ENCODE data around the gene EHBP1.
"Not testable (repeated sequence)": the region's sequence is repeated elsewhere in the genome, so short reads cannot be mapped to it uniquely, and the experiment has no call there.

Gene EHBP1

DNA sequence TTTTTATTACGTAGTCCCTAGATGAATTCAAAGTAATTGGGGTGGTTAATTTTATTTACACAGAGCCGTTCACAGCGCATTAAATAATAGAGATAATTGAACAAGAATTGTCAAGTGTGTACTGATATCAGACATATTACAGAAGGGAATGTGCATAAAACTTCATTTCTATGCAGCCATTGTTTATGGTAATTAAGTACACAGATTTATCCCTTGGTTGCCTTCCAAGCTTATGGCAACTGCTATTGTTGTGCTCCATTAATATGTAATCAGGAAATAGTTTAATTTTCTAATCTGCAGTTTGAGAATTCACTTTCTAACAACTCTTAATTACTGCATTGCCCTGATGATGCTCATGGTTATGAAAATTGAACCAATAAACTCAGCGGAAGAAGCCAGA, 297.8 kb downstream of the EHBP1 start:
- in situ Hi-C loops (cut with MboI; ENCODE audit: low sequenced_read_pairs) = no loop called here

GRCh38 chr2:63007813-63008458, 302.4 kb downstream of the EHBP1 start:
- in situ Hi-C loops (cut with MboI; ENCODE audit: low sequenced_read_pairs) = no loop called here

DNA sequence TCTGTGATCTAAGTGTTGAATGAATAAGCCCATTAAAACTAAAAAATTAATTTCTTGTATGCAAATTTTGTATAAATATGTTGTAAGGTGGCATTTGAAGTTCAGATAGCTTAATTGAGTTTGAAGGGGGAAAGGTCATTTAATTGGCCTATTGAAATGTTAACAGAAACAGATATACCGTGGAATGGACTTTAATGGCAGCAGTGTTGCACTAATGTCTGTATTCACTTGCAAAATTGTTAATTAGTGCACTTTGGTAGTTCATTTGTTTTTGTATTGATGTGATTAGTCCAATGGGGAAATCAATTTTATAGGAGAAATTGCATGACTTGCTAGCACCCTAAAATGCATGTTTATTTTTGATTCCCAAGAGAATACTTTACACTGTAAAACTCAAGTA, 303.3 kb downstream of the EHBP1 start:
- in situ Hi-C loops (cut with MboI; ENCODE audit: low sequenced_read_pairs) = no loop called here

- in situ Hi-C loops (cut with MboI; ENCODE audit: low sequenced_read_pairs) = no loop called here
These were observed 304.0 kb downstream of the EHBP1 start for GRCh38 chr2:63009490-63009889.

DNA sequence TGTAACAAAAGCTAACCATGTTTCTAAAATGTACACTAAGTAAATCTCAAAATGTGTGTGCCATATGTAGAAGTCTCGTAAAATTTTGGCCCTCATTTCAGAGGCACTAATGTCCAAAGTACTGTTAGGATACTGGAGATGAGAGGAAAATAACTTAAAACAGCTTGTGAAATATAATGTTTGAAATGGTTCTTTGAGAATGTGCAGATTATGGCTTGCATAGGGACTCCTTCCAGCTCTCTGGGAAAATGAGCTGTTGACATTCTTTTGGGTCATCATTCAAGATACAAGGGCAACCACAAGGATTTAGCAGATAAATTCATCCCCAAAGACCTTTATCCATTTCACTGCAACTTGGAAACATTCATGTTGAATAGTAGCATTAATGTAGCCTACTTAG, 307.0 kb downstream of the EHBP1 start:
- in situ Hi-C loops (cut with MboI; ENCODE audit: low sequenced_read_pairs) = no loop called here

GRCh38 chr2:63013438-63013837, 307.9 kb downstream of the EHBP1 start:
- in situ Hi-C loops (cut with MboI; ENCODE audit: low sequenced_read_pairs) = no loop called here

DNA sequence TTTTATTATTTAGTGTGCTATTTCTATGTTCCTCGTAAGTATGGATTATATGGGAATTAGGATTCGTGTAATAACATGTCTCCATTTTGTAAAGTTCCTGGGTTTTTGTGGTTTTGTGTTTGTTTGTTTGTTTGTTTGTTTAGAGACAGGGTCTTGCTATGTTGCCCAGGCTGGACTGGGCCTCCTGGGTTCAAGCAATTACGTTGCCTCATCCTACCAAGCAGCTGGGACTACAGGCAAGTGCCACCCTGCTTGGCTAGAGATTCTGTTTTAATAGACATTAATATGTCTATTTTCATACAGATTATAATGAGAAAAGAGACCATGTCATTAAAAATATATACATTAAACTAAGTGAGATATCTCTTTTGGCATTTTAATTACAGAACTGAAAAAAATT, 309.9 kb downstream of the EHBP1 start:
- in situ Hi-C loops (cut with MboI; ENCODE audit: low sequenced_read_pairs) = no loop called here

GRCh38 chr2:63018439-63018838, 312.9 kb downstream of the EHBP1 start:
- in situ Hi-C loops (cut with MboI; ENCODE audit: low sequenced_read_pairs) = no loop called here

GRCh38 chr2:63019686-63020085, 314.2 kb downstream of the EHBP1 start:
- in situ Hi-C loops (cut with MboI; ENCODE audit: low sequenced_read_pairs) = not testable (repeated sequence)

GRCh38 chr2:63023444-63023843, 317.9 kb downstream of the EHBP1 start:
- in situ Hi-C loops (cut with MboI; ENCODE audit: low sequenced_read_pairs) = no loop called here

GRCh38 chr2:63027220-63027619, 321.7 kb downstream of the EHBP1 start:
- in situ Hi-C loops (cut with MboI; ENCODE audit: low sequenced_read_pairs) = no loop called here

DNA sequence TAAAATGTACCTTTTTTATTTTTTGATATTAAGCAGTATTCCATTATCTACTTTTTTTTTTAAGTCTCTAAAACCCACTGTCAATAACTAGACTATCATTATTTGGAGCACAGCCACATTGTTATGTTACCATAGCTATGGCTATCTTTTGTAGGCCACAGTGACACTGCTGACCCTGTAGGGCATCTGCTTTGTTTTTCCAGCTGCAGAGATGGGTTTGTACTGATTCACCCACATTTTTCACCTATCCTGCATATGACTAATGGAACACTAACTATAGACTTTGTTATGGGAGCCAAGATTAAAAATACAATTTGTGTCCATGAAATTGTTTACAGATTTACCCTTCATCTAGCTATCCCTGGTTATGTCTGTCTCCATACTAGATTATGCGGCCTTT, 323.5 kb downstream of the EHBP1 start:
- in situ Hi-C loops (cut with MboI; ENCODE audit: low sequenced_read_pairs) = no loop called here

- in situ Hi-C loops (cut with MboI; ENCODE audit: low sequenced_read_pairs) = no loop called here
These were observed 329.0 kb downstream of the EHBP1 start for GRCh38 chr2:63034526-63034925.

- in situ Hi-C loops (cut with MboI; ENCODE audit: low sequenced_read_pairs) = no loop called here
These were observed 329.7 kb downstream of the EHBP1 start for GRCh38 chr2:63035169-63035568.

DNA sequence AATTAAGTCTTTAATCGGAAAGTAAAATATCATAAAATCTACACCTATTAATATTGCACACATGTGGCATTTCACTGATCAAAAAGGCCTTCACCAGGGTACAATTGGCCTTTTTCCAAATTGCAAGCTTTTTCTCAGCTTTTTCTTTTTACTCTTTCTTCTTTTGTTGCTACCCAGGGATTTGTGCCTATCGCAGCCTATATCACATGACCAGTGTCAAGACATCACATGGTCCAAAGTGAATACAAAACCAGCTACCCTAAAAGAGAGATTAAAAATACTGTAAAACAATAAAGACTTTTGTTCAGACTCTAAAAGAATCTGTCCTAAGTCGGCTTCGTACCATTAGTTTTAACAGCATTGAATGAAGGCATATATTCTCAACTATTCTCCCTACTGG, 330.1 kb downstream of the EHBP1 start:
- in situ Hi-C loops (cut with MboI; ENCODE audit: low sequenced_read_pairs) = no loop called here

- in situ Hi-C loops (cut with MboI; ENCODE audit: low sequenced_read_pairs) = no loop called here
These were observed 332.5 kb downstream of the EHBP1 start for GRCh38 chr2:63038034-63038433.

GRCh38 chr2:63040586-63040985, 335.1 kb downstream of the EHBP1 start:
- in situ Hi-C loops (cut with MboI; ENCODE audit: low sequenced_read_pairs) = no loop called here

DNA sequence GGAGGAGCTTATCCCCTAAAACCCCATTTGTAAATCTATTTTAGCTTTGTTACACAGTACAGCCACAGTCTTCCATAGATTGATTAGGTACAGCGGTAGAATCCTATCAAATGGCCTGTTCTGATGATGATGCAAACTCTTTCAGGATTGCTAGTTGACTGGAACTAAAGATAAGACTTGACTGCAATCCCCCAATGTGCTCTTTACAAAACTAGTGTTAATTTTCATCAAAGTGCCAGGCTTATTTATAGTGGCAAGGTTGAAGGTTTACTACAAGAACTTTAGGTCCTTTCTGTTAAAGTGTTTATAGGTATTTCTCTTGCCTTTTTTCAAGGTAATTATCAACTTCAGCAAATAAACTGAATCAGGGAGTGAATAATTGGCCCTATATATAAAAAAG, 336.1 kb downstream of the EHBP1 start:
- in situ Hi-C loops (cut with MboI; ENCODE audit: low sequenced_read_pairs) = no loop called here

- in situ Hi-C loops (cut with MboI; ENCODE audit: low sequenced_read_pairs) = no loop called here
These were observed 339.1 kb downstream of the EHBP1 start for GRCh38 chr2:63044362-63045327.

- in situ Hi-C loops (cut with MboI; ENCODE audit: low sequenced_read_pairs) = no loop called here
These were observed 341.0 kb downstream of the EHBP1 start for GRCh38 chr2:63046552-63046951.

GRCh38 chr2:63046961-63047320, 341.4 kb downstream of the EHBP1 start:
- in situ Hi-C loops (cut with MboI; ENCODE audit: low sequenced_read_pairs) = no loop called here

All from hTERT RPE-1 (cell line).